Muscle of leg (tissue), 16 donors: ENCODE data around the gene ORC1. TPM values are rescaled to one million over a fixed set of nuclear protein-coding genes. Genes with fewer than 3 reads are reported as not detected.

Source experiments
- DNase-seq: peaks from one replicate; pipeline ENCODE4 v3.0.0; 2013
- H3K27ac ChIP-seq: one replicate; pipeline ENCODE4 v1.5.1; 2013; ENCODE audit warnings: mild to moderate bottlenecking, low read length, control low read depth
- H3K27me3 ChIP-seq: one replicate; pipeline ENCODE4 v1.6.1; 2013; ENCODE audit warnings: low read length; ENCODE audit not compliant: control insufficient read depth, insufficient read depth
- H3K36me3 ChIP-seq: one replicate; pipeline ENCODE4 v1.6.1; 2013; ENCODE audit warnings: low read length; ENCODE audit not compliant: control insufficient read depth, insufficient read depth
- H3K4me1 ChIP-seq: one replicate; pipeline ENCODE4 v1.6.1; 2013; ENCODE audit warnings: low read length; ENCODE audit not compliant: control insufficient read depth, insufficient read depth
- H3K4me3 ChIP-seq: one replicate; pipeline ENCODE4 v1.5.1; 2013; ENCODE audit warnings: low read length, control low read depth
- H3K9me3 ChIP-seq: replicated peaks from 2 replicates; pipeline ENCODE4 v1.6.1; 2013; ENCODE audit warnings: low read depth, low read length; ENCODE audit not compliant: control insufficient read depth
- WGBS: methylation state at CpG from one replicate; pipeline ENCODE4 v1.1.5; 2013; ENCODE audit warnings: missing lambda C conversion rate; ENCODE audit not compliant: insufficient coverage; 5-methylcytosine and 5-hydroxymethylcytosine counted together
- long read RNA-seq, 11 donors: transcript quantifications; one replicate each; lab custom pipeline, GENCODE V29; 2026
- polyA plus RNA-seq, 8 donors: library from polyadenylated mRNA; unstranded; fragments of 120-200 nt; gene quantifications; one replicate each; pipeline versions ENCODE4 v1.2.1 to v1.2.3, GENCODE V29; 2013; ENCODE audit warnings: inconsistent platforms in 1 of 8, low replicate concordance in 1 of 8; ENCODE audit not compliant: insufficient read length in 8 of 8, insufficient read depth in 1 of 8
- total RNA-seq: library from RNA; stranded (reverse); fragments of 120-200 nt; gene quantifications from one replicate; pipeline ENCODE4 v1.2.4, GENCODE V29; 2013

Gene ORC1
- 2.9 TPM for total RNA-seq
- 1 to 10 TPM; 2.6 to 4.5 (median 3.4) TPM for polyA plus RNA-seq
- long read RNA-seq, donor 1: 0 reads
- long read RNA-seq, donor 2: 0 reads
- long read RNA-seq, donor 3: 0 reads
- long read RNA-seq, donor 4: 0 reads
- long read RNA-seq, donor 5: 0 reads
- long read RNA-seq, donor 6: 0 reads
- long read RNA-seq, donor 7: 0 reads
- long read RNA-seq, donor 8: 0 reads
- long read RNA-seq, donor 9: 0 reads
- long read RNA-seq, donor 10: 0 reads
- long read RNA-seq, donor 11: 0 reads

- Histone ChIP-seq H3K36me3 (peaks cover 25% of the 10 kb centered on the region), H3K27ac (peak within 1 kb of the TSS; percentile 93), H3K9me3 (no peaks in the 10 kb centered on the region), H3K4me1 (peaks cover 6% of the 10 kb centered on the region), H3K27me3 (no peaks in the 10 kb centered on the region), H3K4me3 (peak within 1 kb of the TSS; percentile 78)
- DNase-seq: peak; percentile 99
- WGBS: 0% methylated on average over 43 of the region's 57 CpGs
Measured at GRCh38 chr1:52404116-52404974, at the start of gene ORC1, which contains the start of gene PRPF38A. TSS of gene ORC1 (minus strand) at chr1:52404423. CDS start at chr1:52402223, 2,200 bp downstream. TSS of gene PRPF38A (plus strand) at chr1:52404602. CDS start at chr1:52404750, 148 bp downstream.

GRCh38 chr1:52444463-52444862, 40.2 kb upstream of the ORC1 start:
- Histone ChIP-seq H3K27ac (no peak overlapping the region), H3K27me3 (no peaks in the 10 kb centered on the region), H3K4me3 (no peak overlapping the region), H3K4me1 (no peaks in the 10 kb centered on the region), H3K9me3 (no peaks in the 10 kb centered on the region), H3K36me3 (peaks cover 28% of the 10 kb centered on the region)
- DNase-seq: no peak
- WGBS: no CpG with 5 or more reads among the region's 2 CpGs

DNA sequence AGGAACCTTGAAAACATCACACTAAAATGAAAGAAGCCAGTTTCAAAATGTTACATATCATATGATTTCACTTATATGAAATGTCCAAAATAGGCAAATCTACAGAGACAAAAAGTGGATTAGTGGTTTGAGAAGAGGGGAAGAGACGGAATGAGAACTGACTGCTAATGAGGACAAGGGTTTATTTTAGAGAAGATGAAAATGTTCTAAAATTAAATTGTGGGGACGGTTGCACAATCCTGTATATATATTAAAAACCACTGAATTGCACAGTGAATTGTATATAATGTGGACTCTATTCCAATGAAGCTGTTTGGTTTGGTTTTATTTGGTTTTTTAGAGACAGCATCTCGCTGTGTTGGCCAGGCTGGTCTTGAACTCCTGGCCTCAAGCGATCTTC, 35.8 kb upstream of the ORC1 start:
- Histone ChIP-seq H3K36me3 (peaks cover 33% of the 10 kb centered on the region), H3K4me3 (no peak overlapping the region), H3K27ac (no peak overlapping the region), H3K27me3 (no peaks in the 10 kb centered on the region), H3K4me1 (no peaks in the 10 kb centered on the region), H3K9me3 (no peaks in the 10 kb centered on the region)
- no CpG with 5 or more reads among the region's 4 CpGs for WGBS
- DNase-seq: no peak

- H3K27ac ChIP-seq: no peak overlapping the region
- H3K36me3 ChIP-seq: peaks cover 37% of the 10 kb centered on the region
- WGBS: no CpG with 5 or more reads among the region's 7 CpGs
- H3K4me3 ChIP-seq: no peak overlapping the region
- no peaks in the 10 kb centered on the region for H3K4me1 ChIP-seq
- H3K9me3 ChIP-seq: no peaks in the 10 kb centered on the region
- DNase-seq: no peak
- no peaks in the 10 kb centered on the region for H3K27me3 ChIP-seq
Measured at GRCh38 chr1:52436817-52437216, 32.6 kb upstream of the ORC1 start.

DNA sequence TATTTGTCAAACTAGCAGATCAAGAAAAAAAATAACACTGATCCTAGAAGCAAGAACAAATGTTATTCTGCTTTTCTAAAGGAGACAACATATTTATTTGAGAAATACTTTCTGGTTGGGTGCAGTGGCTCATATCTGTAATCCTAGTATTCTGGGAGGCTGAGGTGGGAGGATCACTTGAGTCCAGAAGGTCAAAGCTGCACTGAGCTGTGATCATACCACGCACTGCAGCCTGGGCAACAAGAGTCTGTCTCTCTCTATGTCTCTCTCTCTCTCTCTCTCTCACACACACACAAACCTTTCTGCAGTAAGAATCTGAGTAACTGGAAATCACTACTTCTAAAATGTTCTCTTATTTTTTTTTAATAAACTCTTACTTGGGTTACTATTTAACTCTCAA, 31.4 kb upstream of the ORC1 start:
- Histone ChIP-seq H3K9me3 (no peaks in the 10 kb centered on the region), H3K4me3 (no peak overlapping the region), H3K27ac (no peak overlapping the region), H3K27me3 (no peaks in the 10 kb centered on the region), H3K4me1 (no peaks in the 10 kb centered on the region), H3K36me3 (peaks cover 42% of the 10 kb centered on the region)
- WGBS: no CpG with 5 or more reads among the region's 1 CpG
- no peak for DNase-seq

GRCh38 chr1:52435211-52435610, 31.0 kb upstream of the ORC1 start:
- Histone ChIP-seq H3K9me3 (no peaks in the 10 kb centered on the region), H3K27me3 (no peaks in the 10 kb centered on the region), H3K4me3 (no peak overlapping the region), H3K27ac (no peak overlapping the region), H3K36me3 (peaks cover 45% of the 10 kb centered on the region), H3K4me1 (no peaks in the 10 kb centered on the region)
- no CpG with 5 or more reads among the region's 1 CpG for WGBS
- no peak for DNase-seq

- H3K27me3 ChIP-seq: no peaks in the 10 kb centered on the region
- no peaks in the 10 kb centered on the region for H3K4me1 ChIP-seq
- H3K9me3 ChIP-seq: no peaks in the 10 kb centered on the region
- peaks cover 49% of the 10 kb centered on the region for H3K36me3 ChIP-seq
- H3K4me3 ChIP-seq: no peak overlapping the region
- H3K27ac ChIP-seq: no peak overlapping the region
- DNase-seq: no peak
- 91% methylated on average over 7 of the region's 8 CpGs for WGBS
Measured at GRCh38 chr1:52432807-52433206, 28.6 kb upstream of the ORC1 start.

DNA sequence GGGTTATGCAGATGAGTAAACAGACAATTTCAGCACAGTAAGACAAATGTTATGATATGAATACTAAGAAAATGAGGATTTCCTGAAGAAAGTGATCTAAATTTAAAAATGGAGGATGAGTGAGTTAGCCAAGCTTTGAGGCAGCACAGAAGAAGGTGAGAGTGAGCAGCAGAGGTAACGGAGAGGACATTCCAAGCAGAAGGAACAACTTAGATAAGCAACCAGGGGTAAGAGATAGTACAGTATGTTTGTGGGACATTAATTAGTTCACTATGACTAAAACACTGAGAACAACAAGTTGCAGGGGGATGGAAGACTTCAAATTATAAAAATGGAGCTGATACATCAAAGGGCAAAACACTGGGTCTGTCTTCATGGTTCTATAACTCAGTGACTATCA, 22.9 kb upstream of the ORC1 start:
- no peak overlapping the region for H3K27ac ChIP-seq
- no peak for DNase-seq
- H3K27me3 ChIP-seq: no peaks in the 10 kb centered on the region
- H3K4me3 ChIP-seq: no peak overlapping the region
- H3K9me3 ChIP-seq: no peaks in the 10 kb centered on the region
- H3K36me3 ChIP-seq: peaks cover 39% of the 10 kb centered on the region
- 100% methylated on average over 1 of the region's 1 CpG for WGBS
- no peaks in the 10 kb centered on the region for H3K4me1 ChIP-seq

- WGBS: no CpG with 5 or more reads among the region's 3 CpGs
- Histone ChIP-seq H3K9me3 (no peaks in the 10 kb centered on the region), H3K4me1 (no peaks in the 10 kb centered on the region), H3K27me3 (no peaks in the 10 kb centered on the region), H3K27ac (no peak overlapping the region), H3K36me3 (peaks cover 36% of the 10 kb centered on the region), H3K4me3 (no peak overlapping the region)
- no peak for DNase-seq
Measured at GRCh38 chr1:52426371-52426770, 22.1 kb upstream of the ORC1 start.

DNA sequence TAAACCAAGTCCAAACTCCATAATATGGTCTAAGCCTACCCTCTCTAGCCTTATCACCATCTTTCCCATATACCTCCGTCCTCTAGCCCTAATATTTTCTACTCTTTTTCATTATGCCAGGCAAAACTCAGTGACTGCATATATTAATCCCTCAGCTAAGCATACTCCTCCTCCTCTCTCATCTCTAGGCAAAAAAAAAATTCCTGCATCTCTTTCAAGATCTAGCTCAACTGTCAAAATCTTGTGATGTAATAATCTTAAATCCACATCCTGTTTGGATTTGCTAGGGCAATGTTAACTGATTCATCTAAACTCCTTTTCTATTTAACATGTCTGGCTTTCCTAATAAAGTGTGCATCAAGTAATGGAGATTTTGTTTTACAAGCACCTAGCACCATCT, 20.6 kb upstream of the ORC1 start:
- Histone ChIP-seq H3K36me3 (peaks cover 25% of the 10 kb centered on the region), H3K4me1 (no peaks in the 10 kb centered on the region), H3K4me3 (no peak overlapping the region), H3K27me3 (no peaks in the 10 kb centered on the region), H3K9me3 (no peaks in the 10 kb centered on the region), H3K27ac (no peak overlapping the region)
- WGBS: 89% methylated on average over 1 of the region's 1 CpG
- DNase-seq: no peak
